HL-60/S4 treated with phorbol 12-myristate 13-acetate at 8.2 ng/mL for 4 days and 3 days (cell line): Measurements from ENCODE around the gene ALKAL2.

Source experiments
- in situ Hi-C: fragments of 300-500 bp; cut with MboI; formaldehyde crosslinking; loops from 2 replicates; pipeline ENCODE4 v1.15.0; 2022; ENCODE audit warnings: low sequenced_read_pairs

Gene ALKAL2

DNA sequence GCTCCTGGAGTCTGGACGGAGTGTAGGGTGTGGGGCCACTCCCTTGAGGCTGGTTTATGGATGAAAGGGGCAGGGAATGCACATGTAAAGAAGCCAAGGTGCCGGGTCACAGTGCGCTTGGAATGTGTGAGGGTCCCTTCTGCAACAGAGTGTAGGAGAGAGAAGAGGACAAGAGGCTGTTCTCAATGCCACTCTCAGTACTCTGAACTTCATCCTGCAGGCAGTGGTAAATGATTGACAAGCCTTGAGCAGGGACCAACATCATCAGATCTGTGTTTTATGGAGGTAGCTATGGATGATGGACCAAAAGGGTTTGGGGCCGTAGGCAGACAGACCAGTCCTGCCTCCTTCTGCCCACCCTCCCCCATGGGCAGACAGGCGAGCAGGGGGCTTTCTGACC lies 7.2 kb upstream of the ALKAL2 start:
- in situ Hi-C loops = no loop called here

GRCh38 chr2:290090-290722 lies 2.3 kb upstream of the ALKAL2 start:
- in situ Hi-C loops = no loop called here

- in situ Hi-C loops = no loop called here
Measured at GRCh38 chr2:289362-290089, 1.6 kb upstream of the ALKAL2 start.

DNA sequence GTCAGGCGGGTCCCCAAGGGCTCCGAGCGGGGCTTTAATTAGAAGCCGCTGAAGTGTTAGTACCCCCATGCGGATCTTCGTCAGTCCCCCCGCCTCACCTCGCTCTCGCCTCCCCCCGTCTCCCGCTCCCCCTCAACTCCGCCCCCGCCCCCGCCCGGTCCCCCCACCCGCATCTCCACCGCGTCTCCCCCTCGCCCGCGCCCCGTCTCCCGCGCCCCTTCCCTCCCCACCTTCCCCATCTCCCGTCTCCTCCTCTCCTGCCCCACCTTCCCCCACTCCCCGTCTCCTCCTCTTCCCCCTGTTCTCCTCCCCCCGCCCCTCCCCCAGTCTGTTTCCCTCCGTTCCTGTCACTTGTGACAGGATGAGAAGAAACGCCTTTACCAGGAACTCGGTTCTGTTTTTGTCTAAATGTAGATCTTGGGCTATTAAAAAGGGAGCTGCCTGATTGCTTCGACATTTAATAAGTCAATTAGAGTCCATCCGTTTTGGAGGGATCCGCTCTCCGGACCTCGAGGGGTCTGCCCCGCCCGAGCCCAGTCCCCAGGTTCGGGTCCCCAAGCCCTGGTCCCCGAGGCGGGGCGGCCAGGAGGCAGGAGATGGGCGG lies 969 bp upstream of the ALKAL2 start:
- in situ Hi-C loops = no loop called here

GRCh38 chr2:287471-287885 lies 413 bp downstream of the ALKAL2 start:
- in situ Hi-C loops = no loop called here

GRCh38 chr2:286774-287392 lies 1.0 kb downstream of the ALKAL2 start:
- in situ Hi-C loops = no loop called here

DNA sequence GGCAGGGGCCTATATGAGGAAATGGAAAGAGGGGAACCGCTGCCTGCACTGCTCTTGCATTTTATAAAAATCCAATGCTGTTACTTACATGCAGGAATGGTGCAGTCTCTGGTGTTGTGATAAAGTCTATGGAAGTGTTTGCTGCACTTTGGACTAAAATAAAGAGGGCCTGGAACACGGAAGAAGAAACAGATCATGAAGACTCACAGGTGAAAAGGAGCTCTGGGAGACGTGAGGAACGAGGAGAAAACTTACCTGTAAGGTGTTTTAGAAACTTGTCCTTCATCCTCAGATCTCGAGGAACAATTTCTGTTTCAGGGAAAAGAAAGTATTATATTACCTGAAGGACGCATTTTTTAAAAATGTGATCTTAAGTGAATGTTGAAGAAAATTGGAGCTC lies 1.9 kb downstream of the ALKAL2 start:
- in situ Hi-C loops = no loop called here

DNA sequence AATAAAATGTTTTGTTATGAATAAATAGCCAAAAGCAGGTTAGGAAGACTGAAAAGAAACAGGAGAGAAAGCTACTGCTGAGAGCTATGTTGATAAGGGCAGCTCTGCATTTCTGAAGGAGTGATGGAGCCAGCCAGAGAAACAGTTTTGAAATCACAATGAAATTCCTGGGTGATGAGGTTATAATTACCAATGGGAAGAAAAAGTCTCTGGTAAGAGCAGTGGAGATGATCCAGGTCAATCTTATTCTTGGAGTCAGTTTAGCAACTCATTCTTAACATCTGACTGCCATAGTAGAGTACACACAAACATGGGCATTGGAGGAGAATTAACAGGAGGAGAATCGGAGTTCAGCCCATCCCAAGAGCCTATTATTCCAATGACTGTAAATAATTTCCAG lies 2.4 kb downstream of the ALKAL2 start:
- in situ Hi-C loops = no loop called here

DNA sequence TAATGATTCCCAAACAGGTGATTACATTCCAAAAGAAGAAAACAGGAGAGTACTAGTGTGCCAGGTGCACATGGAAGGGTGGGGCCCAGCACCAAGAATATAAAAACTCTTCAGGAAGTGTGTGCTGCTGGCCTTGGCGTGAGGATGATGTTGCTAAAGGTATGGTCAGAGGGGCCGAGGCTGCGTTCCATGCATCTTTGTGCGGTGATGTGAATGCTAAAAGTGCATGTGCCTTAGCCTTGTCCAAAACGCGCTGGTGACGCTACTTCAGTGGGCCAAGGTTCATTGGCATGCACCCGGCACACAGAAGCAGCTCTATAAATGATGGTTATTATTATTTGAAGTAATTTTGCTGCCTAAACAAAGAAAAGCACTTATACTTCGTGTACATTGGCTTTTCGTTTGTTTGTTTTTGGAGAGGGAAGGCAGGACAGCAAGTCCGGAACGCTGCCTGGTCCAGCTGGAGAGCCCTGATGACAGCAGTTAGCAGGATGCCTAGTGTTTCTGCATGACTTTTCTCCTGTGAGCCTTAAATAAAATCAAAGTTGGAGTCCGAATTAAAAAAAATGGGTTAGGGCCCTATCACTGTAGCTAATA lies 2.9 kb downstream of the ALKAL2 start:
- in situ Hi-C loops = no loop called here

DNA sequence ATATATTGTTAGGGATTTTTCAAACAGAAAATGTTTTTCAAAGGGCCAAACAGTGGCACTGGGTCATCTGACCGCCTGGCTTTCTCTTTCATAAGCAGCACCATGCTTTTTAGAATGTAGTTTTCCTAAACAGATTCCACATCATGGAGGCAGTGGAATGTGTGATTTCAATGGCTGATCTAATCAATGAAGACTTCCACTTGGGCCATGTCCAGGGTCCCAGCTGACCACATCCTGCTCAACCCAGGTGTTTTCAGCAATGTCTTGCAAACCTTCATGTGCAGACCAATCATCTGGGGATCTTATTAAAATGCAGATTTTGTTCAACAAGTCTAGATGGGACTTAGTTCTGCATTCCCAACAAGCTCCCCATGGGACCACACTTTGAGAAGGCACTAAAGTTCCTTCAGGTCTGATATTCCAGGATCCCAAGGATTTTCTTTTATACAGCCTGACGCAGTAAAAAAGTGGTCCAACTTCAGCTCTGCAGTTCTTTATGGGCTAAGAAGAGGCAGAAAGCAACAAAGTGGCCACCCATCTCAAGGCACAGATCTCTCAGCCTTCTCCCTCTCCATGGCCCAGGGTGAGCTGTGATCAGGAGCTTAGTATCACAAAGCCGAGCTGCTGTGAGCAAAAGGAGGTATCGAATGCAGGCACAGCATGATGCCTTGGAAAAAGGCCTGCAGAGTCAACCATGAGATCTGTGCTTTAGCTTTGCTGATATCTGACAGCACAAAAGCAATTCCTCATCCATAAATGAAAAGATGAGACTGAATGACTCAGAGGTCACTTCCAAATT lies 3.7 kb downstream of the ALKAL2 start:
- in situ Hi-C loops = no loop called here

DNA sequence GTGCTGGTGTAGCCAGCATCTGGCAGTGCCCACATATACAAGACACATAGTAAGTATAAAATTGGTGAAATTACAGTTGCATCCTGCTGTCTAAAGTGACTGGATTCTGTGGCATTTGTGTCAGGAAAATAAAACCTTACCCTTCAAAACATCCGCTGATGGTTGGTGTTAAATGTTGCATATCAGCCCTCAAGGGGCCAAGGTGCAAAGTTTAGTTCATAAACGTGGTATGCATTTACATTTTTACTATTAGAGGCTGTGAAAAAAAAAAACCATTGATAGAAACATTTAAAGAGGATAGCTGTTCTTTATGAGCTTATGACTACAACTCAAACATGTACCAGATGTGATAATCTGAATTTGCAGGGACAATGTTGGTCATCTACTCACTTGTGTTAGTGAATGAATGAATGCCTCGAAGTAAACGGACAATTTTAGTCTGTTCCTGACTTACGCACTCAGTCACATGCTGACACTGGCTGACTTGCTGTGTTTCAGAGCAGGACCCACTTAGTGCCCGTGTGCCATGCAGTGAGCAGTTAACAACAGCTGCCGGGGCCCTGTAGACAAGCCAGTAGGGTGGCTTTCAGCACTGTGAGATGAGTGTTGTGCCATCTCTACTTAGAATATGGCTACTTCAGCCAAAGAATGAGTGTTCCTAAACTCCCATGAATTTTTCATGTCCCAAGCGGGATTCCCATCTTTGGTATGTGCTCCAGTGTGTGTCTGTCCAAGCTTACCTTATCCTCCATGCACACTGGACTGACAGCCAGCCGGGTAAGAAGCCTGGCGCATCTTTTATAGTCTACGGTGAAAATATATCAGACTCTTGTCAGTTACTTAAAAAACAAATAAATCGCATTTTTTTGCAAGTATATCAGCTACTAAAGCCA lies 5.3 kb downstream of the ALKAL2 start:
- in situ Hi-C loops = no loop called here

- in situ Hi-C loops = no loop called here
Measured at GRCh38 chr2:281381-281780, 6.5 kb downstream of the ALKAL2 start.

GRCh38 chr2:280650-281110 lies 7.2 kb downstream of the ALKAL2 start:
- in situ Hi-C loops = no loop called here

GRCh38 chr2:279956-280649 lies 7.8 kb downstream of the ALKAL2 start:
- in situ Hi-C loops = no loop called here

DNA sequence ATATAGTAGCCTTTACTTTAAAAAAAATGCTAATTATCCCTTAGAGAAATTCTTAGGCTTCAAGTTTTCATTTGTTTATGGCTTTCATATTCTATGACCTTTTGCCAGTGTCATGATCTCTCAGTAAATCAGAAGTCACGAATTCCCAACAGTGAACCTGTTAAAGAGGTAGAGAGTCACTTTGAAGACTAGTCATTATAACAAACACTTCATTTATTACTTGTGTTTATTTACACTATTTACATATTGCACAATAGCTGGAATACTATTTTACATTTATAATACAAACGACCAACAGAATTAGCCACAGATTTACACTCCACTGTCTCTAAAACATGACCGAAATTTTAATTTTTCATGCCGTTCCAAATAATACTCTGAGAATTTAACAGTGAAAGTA lies 8.5 kb downstream of the ALKAL2 start:
- in situ Hi-C loops = no loop called here

DNA sequence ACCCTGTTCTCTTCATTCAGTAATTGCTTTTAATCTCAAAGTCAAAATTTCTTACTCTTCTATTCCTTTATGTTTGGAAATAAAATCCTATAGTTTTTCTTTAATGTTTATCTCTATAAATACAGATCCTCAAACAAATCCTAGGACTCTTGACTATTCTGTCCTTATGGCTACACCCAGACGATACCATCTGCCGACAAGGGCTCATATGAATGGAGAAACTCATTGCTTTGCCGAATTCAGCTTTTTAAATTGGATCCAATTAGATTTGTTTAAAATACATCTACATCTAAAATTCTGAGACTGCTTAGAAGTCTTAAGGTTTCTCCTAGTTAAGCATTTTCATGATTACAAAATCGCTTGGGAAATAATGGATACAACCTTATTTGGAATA lies 9.0 kb downstream of the ALKAL2 start:
- in situ Hi-C loops = no loop called here

DNA sequence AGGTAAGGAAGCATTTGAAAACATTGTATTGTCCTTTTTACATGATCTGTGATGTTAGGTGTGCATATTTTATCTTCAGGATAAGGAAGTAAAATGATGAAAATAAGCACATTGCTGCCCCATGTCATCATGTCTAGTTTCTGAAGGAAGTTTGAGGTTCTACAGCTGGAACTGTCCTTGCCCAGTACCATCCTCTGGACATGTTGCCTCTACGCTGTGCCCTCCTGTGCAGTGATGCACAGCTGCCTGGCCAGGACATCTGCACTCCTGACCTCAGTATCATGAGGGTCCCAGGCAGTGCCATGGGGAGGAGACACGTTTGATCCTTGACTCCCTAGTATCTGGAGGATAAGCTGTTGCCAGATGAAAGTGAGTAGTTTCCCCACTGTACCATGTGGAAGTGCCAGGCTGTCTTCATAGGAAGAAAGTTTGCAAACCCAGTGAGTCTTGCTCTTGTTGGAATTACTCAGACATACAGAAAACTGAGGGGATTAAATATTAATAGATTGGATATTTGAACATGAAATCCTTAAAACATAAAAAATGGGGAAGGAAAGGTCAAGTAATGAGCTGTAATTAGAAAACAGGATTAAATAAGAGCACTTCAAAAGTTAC lies 9.5 kb downstream of the ALKAL2 start:
- in situ Hi-C loops = no loop called here

GRCh38 chr2:275466-275865 lies 12.4 kb downstream of the ALKAL2 start:
- in situ Hi-C loops = no loop called here

DNA sequence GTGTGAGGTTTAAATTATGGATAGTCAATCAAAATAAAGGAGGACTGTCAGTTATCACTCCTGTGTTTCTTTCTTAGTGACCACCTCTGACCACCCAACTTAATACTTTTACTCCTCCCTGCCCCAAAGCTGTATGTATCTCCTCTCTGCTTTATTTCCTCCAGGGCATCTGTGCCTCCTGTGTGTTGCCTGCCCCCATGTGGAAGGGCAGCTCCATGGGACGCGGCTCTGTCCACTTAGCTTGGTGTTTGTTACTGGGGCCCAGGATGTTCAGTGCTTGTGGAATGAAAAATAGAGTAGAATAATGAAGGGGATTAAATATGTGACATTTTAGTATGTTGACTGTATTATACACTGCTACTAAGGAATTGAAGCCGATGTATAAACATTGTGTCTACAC lies 13.4 kb downstream of the ALKAL2 start:
- in situ Hi-C loops = no loop called here
